ENCODE results near the gene KCNJ6. TPM values are rescaled to one million over a fixed set of nuclear protein-coding genes. Genes with fewer than 3 reads are reported as not detected.

Gene KCNJ6
- total RNA-seq, 1 experiment from 2014 or later, result not detected

DNA sequence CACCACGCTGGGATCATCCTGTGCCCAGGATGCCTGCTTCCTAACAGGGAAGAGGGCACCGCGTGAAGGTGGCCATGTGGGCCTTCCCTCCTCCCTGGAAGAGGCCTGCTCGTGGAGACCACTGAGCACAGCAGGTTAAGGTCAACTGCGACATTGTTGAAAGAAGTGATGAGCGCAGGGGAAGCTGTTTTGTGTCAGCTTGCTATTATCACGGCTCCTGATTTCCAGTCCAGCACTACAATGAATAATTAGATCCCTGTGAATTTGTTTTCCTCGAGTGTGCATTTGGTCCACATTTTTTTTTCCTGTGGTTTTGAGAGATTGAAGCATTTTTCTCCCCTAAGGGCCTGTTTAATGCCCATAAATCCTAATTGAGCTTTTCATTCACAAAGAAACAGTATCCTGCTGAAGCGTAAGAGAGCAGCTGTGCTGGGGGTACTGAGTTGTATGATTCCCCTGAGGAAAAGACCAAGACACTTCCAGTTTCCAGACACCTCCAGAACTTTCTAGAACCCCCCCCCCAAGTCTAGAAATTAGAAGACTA lies 204.9 kb downstream of the KCNJ6 start:
- intact Hi-C loops (cut with micrococcal nuclease; ENCODE audit: unreplicated experiment), result loop anchor here (5.0 kb wide), 1 partner anchor 206 kb away; the partner anchor contains the start of gene KCNJ6

GRCh38 chr21:37710546-37711285 lies 205.5 kb downstream of the KCNJ6 start:
- H3K36me3 ChIP-seq (ENCODE audit: control insufficient read depth, insufficient read depth, low read length), result no peaks in the 10 kb centered on the region
- no TSS peak for BruUV-seq (replicated peaks)
- ATAC-seq (no peak), DNase-seq (ENCODE audit: low read depth, low spot score) (no peak)
- no peaks in the 10 kb centered on the region for H3K27me3 ChIP-seq (ENCODE audit: control insufficient read depth, insufficient read depth, low read length)
- no peak overlapping the region for H3K27ac ChIP-seq (ENCODE audit: low read length)
- intact Hi-C loops (cut with micrococcal nuclease; ENCODE audit: unreplicated experiment) (loop anchor here (5.0 kb wide), 1 partner anchor 207 kb away; the partner anchor contains the start of gene KCNJ6), in situ Hi-C loops (cut with HindIII; ENCODE audit: low pct_unique_long_range_greater_than_20kb, low sequenced_read_pairs) (no loop called here)
- no peaks in the 10 kb centered on the region for H3K9me3 ChIP-seq (ENCODE audit: control insufficient read depth, insufficient read depth, low read depth, low read length)
- POLR2A ChIA-PET, result no interaction called here
- H3K4me1 ChIP-seq (ENCODE audit: control insufficient read depth, insufficient read depth, low read length), result no peaks in the 10 kb centered on the region
- CTCF ChIA-PET, result interaction anchor here (1.3 kb wide), 1 partner anchor 10 kb away, joined by 5 read pairs; no protein-coding TSS in a partner anchor
- TF ChIP-seq SIN3A (IDR thresholded peaks at IDR 0.05; ENCODE audit: borderline replicate concordance, insufficient read depth, low read depth, low read length) (no peak), TCF7L2 (IDR thresholded peaks at IDR 0.05; ENCODE audit: low read depth, low read length) (no peak), REST (IDR thresholded peaks at IDR 0.05; ENCODE audit: insufficient read depth in 1 of 2, low read depth in 2 of 2, low read length in 1 of 2) (no peak), POLR2AphosphoS5 (IDR thresholded peaks at IDR 0.05; ENCODE audit: low read depth, low read length) (no peak)
- TF ChIP-seq, protein P1, sequence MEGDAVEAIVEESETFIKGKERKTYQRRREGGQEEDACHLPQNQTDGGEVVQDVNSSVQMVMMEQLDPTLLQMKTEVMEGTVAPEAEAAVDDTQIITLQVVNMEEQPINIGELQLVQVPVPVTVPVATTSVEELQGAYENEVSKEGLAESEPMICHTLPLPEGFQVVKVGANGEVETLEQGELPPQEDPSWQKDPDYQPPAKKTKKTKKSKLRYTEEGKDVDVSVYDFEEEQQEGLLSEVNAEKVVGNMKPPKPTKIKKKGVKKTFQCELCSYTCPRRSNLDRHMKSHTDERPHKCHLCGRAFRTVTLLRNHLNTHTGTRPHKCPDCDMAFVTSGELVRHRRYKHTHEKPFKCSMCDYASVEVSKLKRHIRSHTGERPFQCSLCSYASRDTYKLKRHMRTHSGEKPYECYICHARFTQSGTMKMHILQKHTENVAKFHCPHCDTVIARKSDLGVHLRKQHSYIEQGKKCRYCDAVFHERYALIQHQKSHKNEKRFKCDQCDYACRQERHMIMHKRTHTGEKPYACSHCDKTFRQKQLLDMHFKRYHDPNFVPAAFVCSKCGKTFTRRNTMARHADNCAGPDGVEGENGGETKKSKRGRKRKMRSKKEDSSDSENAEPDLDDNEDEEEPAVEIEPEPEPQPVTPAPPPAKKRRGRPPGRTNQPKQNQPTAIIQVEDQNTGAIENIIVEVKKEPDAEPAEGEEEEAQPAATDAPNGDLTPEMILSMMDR (IDR thresholded peaks at IDR 0.05), result no peak
- no peak overlapping the region for H3K4me3 ChIP-seq (ENCODE audit: low read depth in 2 of 2, low read length in 2 of 2)

More for the DNA sequence above, 204.9 kb downstream of the KCNJ6 start:
- H3K27ac ChIP-seq (ENCODE audit: low read length), result no peak overlapping the region
- no TSS peak for BruUV-seq (replicated peaks)
- ChIA-PET POLR2A (no interaction called here), CTCF (interaction anchor here (0.9 to 1.3 kb wide), 2 partner anchors 11 to 457 kb away, joined by 3 to 5 read pairs; no protein-coding TSS in a partner anchor)
- DNase-seq (ENCODE audit: low read depth, low spot score) (no peak), ATAC-seq (no peak)
- no peaks in the 10 kb centered on the region for H3K9me3 ChIP-seq (ENCODE audit: control insufficient read depth, insufficient read depth, low read depth, low read length)
- no peaks in the 10 kb centered on the region for H3K4me1 ChIP-seq (ENCODE audit: control insufficient read depth, insufficient read depth, low read length)
- H3K36me3 ChIP-seq (ENCODE audit: control insufficient read depth, insufficient read depth, low read length), result no peaks in the 10 kb centered on the region
- H3K27me3 ChIP-seq (ENCODE audit: control insufficient read depth, insufficient read depth, low read length), result no peaks in the 10 kb centered on the region
- TF ChIP-seq, protein P1 (IDR thresholded peaks at IDR 0.05), result no peak
- TF ChIP-seq SIN3A (IDR thresholded peaks at IDR 0.05; ENCODE audit: borderline replicate concordance, insufficient read depth, low read depth, low read length), result no peak
- TF ChIP-seq REST (IDR thresholded peaks at IDR 0.05; ENCODE audit: insufficient read depth in 1 of 2, low read depth in 2 of 2, low read length in 1 of 2), result no peak
- TF ChIP-seq TCF7L2 (IDR thresholded peaks at IDR 0.05; ENCODE audit: low read depth, low read length), result no peak
- TF ChIP-seq POLR2AphosphoS5 (IDR thresholded peaks at IDR 0.05; ENCODE audit: low read depth, low read length), result no peak
- H3K4me3 ChIP-seq (ENCODE audit: low read depth in 2 of 2, low read length in 2 of 2), result no peak overlapping the region
- in situ Hi-C loops (cut with HindIII; ENCODE audit: low pct_unique_long_range_greater_than_20kb, low sequenced_read_pairs), result no loop called here
